H1 (cell line): ENCODE results near the gene EPN2. TPM values are rescaled to one million over a fixed set of nuclear protein-coding genes. Genes with fewer than 3 reads are reported as not detected.

Experiments used
- BCL11A ChIP-seq, 2 experiments: IDR thresholded peaks; one replicate each; pipeline ENCODE4 v1.6.1; 2011; ENCODE audit warnings: low read depth in 2 of 2, low read length in 2 of 2, mild to moderate bottlenecking in 2 of 2
- CHD1 ChIP-seq: IDR thresholded peaks from 2 replicates; pipeline ENCODE4 v1.6.1; 2012; ENCODE audit warnings: low read depth, low read length, improper control_type of control experiment
- MAFK ChIP-seq: IDR thresholded peaks from 2 replicates; pipeline ENCODE4 v1.6.1; 2012; ENCODE audit warnings: low read depth, mild to moderate bottlenecking, improper control_type of control experiment, low read length
- SIRT6 ChIP-seq: IDR thresholded peaks from one replicate; pipeline ENCODE4 v1.7.1; 2012; ENCODE audit warnings: low read length, inconsistent platforms
- polyA plus RNA-seq, 7 experiments: library from polyadenylated mRNA; depleted of rRNA in 3 of 7; stranded (reverse) in 5 of 7; unstranded in 2 of 7; fragments of >200 nt in 5 of 7; fragments of 200-250 nt in 2 of 7; gene quantifications; 1 replicate in 5 of 7; 2 replicates in 1 of 7; 4 replicates in 1 of 7; pipeline versions ENCODE4 v1.2.1 to v1.2.3, GENCODE V29; 2011 to 2013; ENCODE audit warnings: missing spikeins in 2 of 7, mixed read lengths in 2 of 7
- total RNA-seq: library from RNA; stranded (reverse); fragmentation: NEBNext Ultra II Directional; extraction: Animal tissue kit (Norgen Biotek cat#: 25700); gene quantifications from 2 replicates; pipeline ENCODE4 v1.2.1, GENCODE V29; 2021

EPN2 gene
- total and polyA plus RNA-seq, 2 of the 8 experiments (the other 6 are each of a cell fraction or from before 2014, with no cell fraction given) = 28.7 to 55.8 TPM

DNA sequence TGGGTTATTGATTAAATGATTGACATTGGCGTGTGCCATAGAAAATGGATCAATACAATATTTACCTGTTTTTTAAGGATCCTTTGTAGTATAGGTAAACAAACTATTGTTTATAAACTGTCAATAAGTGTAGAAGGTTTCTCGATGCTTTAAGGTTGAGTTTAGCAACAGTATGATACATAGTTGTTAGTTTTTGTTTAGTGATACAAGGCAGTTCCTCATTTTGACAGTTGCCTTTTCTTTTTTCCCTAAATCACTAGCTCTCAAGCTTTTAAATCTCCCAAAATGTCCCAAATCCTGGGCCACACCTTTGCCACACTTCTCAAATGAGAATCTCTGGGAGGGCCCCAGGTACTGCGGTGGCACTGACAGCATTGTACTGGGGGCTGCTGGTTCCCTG is 57.3 kb downstream of the EPN2 start (continued):
- TF ChIP-seq BCL11A (IDR thresholded peaks at IDR 0.05; ENCODE audit: low read depth in 2 of 2, low read length in 2 of 2) (no peak), CHD1 (no peak), MAFK (no peak), SIRT6 (no peak)
